GM19395 (cell line): ENCODE results near the gene IRF4.

Experiments used
- ATAC-seq: cut with Tn5 transposase; IDR thresholded peaks from one replicate; pipeline ENCODE4 v1.9.1; 2021; ENCODE audit warnings: mild to moderate bottlenecking, moderate library complexity; ENCODE audit not compliant: unreplicated experiment

The IRF4 gene

DNA sequence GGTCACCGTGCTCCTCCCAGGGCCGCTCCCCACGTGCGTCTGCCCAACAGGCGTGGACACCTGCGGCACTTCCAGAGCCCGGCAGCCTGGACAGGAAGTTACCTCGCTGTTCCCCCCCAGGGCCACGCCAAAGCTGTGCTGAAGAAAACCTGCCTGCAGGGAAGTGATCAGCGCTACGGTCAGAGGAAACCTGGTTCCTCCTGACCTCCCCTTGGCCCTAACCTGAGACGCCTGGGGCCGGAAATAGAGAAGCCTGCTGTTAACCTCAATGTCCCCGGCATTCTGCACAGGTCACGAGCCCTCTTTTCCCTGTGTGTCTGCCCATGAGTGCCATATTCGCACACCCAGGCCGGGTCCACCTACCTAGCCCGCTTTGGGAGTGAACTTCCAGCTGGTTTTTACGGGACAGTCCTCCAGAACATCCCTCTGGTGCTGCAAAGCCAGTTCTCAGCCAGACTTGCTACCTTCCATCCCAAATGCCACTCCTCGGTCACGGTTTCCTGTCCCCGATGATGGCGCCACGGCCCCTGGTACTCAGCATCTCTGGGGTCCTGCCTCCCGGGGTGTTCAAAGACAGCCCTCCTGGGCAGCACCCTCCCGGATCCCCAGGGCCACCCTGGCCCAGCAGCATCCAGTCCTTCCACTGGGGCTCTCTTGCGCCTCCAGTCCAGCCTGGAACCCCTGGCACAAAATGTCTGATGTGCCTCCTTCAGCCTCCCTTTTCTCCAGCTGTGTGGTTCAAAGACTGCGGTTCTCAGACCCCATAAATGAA is 12.0 kb upstream of the IRF4 start:
- peak; percentile 60 for ATAC-seq

DNA sequence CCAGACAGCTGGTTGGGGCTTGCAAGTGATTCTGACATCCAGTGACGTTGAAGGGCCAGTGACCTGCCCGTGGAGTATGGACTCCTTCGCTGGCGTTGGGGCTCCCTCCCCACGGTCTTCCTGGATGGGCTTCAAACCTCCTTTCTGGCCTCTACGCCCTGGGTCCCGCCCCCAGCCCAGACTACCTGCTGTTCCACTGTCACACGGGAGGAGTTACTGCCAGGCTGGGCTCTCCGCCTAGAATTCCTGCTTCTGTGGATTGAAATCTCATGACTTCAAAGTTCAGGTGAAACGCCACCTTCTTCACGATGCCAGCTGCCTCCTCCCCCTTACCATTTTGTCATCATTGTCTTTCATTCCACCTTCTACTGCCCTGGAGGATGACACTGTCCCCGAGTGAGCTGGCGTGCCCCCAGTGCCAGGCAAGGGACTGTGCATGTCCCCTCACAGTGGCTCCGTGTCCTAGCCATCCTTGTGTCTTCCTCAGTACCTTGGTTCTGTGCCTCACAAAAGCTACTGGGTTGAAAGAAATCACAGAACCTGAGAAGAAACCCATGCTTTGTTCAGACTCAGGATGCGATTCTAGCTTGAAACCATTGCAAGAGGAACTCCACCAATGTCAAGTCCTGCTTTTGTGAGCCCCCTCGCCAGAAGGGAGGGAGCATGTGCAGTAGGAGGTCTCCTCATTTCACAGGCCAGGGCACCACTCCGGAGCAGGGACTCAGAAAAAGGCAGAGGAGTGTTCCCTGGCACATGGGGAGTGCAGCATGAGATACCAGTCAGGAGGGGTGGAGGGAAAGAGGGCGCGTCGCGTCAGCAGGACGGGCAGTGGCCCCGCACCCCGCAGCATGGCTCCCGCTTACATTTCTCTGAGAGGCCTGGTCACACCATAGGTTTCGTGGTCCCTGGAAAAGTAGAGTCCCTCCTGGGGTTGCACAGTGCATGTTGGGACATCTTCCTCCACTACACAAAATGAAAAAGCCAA is 11.0 kb upstream of the IRF4 start:
- no peak for ATAC-seq

DNA sequence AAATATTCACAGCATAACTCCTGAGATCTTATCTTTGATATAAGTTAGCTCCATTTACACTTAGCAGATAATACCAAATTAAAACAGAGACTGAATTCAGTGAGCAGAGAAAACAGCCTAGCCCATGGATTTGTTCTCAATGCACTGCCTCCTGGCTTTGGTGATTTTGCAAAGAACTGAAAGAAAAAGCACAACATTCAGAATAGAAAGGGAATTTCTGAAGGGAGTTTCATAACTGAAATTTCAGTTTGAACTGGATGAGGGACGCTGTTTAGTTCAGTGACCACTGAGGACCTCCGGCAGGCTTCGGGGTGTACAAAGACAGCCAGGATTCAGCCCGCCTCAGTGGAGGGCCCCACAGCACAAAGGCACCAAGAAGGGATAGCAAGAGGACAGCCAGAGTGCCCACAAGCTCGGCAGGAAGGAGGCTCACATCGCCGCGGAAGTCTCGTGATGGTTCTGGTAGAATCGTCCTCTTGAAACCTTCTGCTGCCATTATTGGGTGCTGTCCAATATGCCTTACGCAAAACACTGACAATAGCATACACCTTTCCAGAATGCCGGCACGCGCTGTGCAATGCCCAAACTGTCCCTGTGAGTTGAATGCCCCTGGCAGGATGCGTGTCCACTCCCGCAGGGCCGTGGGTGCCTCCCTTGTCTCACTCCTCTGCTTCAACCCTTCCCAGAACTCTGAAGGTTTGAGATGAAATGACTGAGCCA is 9.7 kb upstream of the IRF4 start:
- no peak for ATAC-seq

DNA sequence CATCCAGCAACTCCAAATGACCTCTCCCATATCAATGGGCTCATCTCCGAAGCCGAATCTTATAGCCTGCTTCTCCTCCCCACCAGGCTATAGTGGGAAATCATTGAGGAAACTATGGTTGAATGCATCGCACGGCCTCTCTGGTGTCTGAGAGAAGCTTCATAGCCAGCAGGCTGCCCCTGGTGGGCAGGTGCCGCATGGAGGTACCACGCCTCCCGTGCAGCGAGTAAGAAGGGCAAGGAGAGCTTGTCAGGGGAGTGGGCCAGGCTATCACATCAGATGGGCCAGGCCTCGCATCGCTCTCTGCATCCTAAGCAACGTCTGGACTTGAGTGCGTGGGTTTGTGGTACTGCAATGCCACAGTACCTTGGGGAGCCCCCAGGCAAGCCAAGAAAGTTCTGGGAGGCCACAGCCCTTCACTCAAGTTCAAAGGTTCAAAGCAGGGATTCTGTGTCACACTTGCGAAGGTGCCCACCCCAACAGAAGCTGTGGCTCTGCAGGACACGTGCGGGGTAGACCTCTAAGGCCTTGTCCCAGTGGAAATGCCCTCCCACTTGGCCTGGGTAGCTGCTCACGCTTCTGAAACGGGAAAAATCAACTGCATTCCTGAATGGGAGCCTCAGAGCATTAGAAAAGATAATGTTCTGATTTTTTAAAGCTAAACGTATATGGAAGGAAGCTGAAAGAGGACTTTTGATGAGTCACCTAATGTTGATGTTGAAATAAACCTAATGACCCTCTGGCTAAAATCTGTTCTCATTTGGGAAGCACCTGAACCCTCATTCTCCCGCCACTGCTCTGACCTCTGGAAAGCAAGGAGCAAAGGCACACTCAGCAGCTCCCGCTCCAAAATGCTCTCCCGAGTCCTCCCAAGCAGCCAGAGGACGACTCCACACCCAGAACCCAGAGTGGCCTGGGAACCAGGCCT is 8.4 kb upstream of the IRF4 start:
- no peak for ATAC-seq

DNA sequence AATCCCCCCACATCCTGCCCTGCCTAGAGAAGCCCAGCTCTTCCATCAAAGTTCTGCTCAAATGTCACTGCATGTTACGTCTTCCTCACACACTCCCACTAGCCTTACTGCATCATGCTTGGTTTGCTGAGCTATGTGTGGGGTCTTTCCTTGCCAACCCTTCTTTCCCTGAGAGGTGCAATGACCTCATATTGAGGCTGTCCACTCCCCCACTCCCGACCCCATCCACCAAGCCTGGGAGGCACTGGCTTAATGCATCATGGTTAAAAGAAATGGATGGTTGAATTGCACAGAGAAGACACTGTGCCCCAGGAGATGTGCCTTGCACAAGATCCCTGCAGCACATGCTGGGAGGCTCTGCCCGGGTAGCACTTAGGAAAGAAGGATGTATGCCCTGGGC is 7.7 kb upstream of the IRF4 start:
- ATAC-seq = no peak

DNA sequence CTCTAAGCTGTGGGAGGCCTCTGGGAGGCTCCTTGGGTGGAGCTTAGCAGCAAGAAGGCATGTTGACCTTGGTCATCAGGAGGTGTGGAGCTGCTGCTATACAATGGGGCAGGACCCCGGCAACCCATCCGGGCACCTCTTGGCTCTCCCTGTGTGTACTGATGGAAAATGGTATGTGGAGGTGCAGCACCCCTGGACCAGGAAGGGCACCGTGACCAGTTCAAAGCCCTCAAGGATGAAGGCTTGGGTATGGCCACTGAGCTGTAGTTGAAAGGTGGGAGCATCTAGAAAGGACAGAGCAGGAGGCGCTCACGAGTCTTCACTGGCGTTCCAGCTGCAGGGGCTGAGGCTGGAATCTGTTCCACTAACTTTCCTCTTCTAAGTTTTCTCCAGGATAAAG is 6.7 kb upstream of the IRF4 start:
- no peak for ATAC-seq

DNA sequence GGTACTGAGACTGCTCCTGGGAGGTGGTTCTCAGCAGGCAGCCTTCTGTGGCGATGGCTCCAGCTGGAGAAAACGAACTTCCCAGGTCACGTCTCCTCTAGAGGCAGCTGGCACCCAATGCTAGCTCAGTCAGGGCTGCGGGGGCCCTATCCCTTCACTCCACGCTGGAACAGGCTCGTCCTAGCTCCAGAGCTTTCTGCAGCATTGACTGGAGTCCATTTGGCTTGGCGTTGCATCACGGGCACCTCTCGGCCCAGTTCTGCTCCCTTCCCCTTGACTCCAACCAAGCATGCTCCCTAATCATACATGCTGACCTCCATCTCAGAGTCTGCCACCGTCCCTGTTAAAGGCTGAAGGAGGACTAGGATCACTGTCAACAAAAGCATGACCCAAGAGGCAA is 5.9 kb upstream of the IRF4 start:
- ATAC-seq = no peak

DNA sequence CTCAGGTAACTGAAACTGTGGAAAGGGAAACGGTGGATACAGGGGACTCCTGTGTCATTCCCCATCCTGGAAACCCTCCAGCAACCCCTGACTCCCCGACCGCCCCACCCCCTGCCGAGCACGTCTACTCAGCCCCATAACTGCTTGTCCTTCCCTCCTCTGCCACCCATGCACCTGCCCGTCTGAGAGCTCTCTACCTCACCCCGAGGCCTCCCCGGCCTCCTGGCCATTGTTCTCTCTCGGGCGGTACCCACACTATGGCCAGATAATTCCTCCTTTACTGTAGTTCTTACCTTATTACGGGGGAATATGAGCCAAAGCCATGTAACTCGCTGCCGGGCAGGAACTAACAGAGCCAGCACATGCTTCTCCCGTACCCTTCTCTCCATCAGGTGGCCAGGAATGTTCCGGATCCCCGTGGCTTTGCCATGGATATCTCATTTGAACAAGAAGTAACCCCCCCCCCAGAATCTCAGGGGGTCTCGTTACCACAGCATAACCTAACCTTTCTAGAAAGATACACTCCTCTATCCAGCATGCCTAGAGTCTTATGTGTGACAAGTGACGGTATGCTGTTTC is 4.8 kb upstream of the IRF4 start:
- ATAC-seq = no peak

DNA sequence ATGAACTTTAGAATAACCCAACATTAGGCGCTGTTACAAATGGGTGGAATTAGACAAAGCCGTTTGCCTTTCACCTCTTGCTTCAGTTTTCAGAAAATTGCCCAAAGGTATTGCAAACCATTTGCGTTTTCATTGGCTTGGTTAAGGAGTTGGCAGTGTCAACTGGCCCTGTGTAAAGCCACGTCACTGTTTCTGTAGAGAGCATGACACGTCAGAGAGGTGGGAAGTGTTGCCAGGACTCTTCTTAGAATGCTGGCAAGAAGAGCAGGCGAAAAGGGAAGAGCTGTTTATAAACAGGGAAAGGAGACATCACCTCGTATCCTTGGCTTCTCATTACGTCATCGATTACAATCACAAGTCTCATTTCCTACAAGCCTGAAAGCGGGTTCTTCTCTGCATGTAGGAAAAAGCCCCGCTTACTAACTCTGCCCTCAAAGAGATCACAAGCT is 4.2 kb upstream of the IRF4 start:
- no peak for ATAC-seq

DNA sequence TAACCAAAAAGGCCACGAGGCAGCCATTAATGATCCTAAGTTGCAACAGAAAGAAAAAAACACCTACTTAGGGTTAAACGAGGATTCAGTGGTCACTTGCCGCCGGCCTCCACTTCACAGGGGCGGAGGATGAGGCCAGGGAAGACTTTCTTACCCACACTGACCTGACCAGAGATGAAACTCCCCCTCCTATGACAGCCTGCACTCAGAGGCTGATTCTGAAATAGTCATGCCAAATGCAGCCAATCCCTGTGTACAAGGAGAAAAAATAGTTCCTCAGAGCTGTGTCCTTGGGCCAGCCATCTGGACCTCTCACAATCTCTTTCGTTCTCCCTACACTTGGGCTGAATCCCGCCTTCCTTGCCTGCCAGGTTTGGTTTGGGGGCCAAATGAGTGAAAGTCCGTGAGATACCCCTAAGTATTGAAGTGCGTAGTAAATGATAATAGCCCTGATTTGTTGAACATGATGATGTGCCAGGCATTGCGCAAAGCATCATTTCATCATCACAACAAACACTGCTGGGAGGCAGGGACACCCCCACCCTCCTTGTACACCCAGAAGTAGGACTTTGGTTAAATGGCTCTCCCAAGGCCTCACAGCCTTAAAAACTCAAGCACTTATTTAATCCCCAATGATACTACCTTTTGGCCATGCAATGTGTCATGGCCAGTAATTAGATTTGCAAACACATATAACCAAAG is 3.2 kb upstream of the IRF4 start:
- no peak for ATAC-seq

DNA sequence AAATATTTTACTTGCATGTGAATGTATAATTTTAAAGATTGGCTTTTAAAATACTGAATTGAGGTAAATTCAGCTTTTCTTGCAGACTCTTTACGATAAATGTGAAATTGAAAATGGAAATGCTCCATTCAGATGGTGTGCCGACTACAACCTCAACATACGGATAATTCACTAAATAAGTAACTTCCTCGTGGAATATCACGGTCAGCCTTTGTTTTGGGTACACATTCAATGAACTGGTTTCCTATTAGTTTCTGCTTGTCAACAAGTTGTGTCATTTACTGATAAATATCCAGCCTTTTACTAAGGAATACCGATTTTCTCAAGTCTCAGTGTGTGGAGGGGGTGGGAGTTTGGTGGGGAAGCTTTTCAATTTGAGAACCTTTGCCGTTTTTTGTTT is 2.4 kb upstream of the IRF4 start:
- no peak for ATAC-seq

DNA sequence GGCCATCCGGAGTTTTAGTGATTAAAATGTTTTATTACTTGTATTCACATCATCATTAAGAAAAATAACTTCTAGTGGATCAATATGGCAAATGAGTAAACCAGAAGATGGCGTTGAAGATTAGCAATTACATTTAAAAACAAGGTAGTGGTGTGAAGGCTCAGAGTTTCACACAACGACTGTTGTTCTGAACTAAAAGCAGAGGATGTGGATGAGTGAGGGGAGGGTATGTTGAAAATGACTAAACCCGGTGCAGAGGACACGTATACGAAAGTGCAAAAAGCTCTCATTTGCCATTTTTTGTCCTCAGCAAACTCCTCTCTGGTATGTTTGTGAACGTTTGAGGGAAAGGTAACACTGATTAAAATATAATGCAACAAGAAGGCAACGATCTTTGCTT is 1.9 kb upstream of the IRF4 start:
- peak; percentile 53 for ATAC-seq

DNA sequence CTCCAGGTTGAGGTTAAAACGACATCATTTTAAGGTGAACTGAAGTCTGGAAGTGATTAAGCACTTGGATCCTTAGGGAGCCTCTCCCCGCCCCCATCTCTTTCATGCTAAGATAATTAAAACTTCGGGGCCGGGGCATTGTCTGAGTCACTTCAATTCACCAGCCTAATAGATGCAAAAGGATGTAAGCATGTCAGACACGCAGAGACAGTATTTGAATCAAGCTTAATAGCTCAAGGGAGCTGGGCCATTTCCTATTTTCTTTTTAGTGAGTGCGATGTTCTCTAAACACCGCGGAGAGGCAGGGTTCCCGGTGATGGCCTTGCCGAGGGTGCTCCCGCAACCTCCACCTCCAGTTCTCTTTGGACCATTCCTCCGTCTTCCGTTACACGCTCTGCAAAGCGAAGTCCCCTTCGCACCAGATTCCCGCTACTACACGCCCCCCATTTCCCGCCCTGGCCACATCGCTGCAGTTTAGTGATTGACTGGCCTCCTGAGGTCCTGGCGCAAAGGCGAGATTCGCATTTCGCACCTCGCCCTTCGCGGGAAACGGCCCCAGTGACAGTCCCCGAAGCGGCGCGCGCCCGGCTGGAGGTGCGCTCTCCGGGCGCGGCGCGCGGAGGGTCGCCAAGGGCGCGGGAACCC is 516 bp upstream of the IRF4 start:
- peak; percentile 21 for ATAC-seq

DNA sequence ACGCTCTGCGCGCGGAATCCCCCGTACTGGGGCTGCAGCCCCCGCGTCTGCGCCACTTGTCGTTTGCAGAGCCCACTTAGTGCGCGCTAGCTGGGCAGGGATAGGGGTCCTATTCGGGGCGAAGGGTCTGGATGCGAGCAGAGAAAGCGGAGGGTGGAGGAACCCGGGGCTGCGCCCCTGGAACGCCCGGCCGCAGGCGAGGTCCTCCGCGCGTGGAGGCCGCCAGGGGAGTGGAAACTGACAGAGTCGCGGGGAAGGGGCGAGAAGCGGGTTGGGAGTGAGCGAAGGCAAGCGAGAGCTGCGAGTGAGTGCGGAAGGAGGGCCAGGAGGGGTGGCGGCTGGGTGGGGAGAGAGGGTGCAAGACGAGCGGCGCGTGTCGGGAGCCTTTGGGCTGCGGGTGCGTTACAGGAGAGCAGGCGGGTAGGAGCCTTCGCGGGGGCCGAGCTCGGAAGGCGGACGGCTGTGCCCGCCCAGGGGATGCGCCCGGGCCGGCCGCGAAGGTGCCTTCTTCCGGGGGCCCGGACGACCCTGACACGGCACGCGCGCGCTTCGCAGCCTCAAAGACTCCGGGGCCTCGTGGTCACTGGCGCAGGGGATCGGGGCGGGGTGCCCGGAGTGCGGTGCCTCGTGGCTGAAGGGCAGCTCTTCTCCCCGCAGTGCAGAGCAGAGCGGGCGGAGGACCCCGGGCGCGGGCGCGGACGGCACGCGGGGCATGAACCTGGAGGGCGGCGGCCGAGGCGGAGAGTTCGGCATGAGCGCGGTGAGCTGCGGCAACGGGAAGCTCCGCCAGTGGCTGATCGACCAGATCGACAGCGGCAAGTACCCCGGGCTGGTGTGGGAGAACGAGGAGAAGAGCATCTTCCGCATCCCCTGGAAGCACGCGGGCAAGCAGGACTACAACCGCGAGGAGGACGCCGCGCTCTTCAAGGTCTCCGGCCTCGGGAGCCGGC is 1.2 kb downstream of the IRF4 start:
- ATAC-seq = no peak

DNA sequence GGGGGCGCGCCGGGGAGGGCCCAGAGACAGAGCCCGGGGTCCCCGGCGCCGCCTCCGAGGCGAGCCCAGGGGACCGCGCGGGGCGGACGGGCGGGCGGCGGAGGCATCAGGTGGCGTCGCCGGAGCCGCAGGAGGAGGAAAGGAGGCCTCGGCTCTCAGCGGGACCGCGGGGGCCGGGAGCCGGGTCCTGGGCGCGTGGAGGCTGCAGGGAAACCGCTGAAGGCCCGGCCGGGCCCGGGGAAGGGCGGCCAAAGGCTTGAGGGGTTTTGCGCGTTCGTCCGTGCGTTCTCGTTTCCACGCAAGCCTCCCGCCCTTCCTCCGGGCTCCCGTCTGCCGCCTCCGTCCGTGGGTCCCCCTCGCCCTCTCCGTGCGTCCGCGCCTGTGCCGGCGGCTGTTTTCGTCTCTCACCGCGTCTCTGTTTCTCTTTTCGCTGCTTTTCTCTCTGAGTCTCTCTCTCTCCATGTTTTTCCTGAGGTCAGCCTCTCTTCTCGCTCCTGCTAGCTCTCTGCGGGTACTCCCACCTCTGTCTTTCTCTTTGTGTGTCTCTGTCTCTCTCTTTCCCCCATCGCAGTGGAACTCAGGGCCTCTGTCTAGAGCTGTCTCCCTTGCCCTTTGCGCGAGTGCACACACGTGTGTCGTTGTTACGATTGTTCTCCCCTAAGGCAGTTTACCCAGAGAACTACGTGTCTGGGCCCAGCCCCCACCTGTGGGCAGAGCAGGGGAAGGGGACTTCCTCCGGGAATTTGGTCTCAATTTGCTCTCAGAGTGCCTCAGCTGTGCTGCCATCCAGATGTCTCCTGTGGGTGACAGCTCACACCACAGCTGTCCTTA is 2.1 kb downstream of the IRF4 start:
- no peak for ATAC-seq

DNA sequence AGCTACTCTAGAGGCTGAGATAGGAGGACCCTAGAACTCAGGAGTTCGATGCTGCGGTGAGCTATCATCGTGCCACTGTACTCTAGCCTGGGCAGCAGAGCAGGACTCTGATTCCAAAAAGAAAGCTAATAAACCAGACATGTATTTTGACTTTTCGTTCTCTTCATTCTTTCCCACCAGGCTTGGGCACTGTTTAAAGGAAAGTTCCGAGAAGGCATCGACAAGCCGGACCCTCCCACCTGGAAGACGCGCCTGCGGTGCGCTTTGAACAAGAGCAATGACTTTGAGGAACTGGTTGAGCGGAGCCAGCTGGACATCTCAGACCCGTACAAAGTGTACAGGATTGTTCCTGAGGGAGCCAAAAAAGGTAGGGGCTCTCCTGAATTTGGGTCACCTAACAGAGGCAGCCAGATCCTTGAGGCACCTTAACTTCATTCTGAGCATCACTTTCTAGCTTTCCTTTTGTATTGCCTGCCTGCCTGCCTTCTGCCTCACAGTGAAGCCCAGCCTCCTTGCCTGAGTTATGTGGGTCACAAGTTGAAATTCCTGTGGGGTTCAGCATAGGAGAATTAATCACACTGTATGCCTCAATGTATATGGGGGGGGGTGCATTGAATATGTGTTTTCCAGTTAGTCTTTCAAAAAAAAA is 3.2 kb downstream of the IRF4 start:
- no peak for ATAC-seq
